Caki2 (cell line): Measurements from ENCODE around the gene RCN2. TPM values are rescaled to one million over a fixed set of nuclear protein-coding genes. Genes with fewer than 3 reads are reported as not detected.
"Not testable (repeated sequence)": the region's sequence is repeated elsewhere in the genome, so short reads cannot be mapped to it uniquely, and the experiment has no call there.

Experiments
- DNase-seq: peaks from one replicate; pipeline ENCODE4 v3.0.0-alpha.2; 2015; ENCODE audit warnings: low read depth
- in situ Hi-C: cut with HindIII; loops from 2 replicates; pipeline ENCODE4 v1.10.0; 2016; ENCODE audit warnings: low sequenced_read_pairs, low pct_unique_long_range_greater_than_20kb, mixed read lengths
- total RNA-seq: library from RNA; depleted of rRNA; stranded (reverse); fragments of >200 nt; shearing (Covaris generic); gene quantifications from 2 replicates; pipeline ENCODE4 v1.2.3, GENCODE V29; 2014; ENCODE audit warnings: low replicate concordance; rRNA removed

RCN2 gene
- 76.2 and 121 TPM in 2 replicates for total RNA-seq

DNA sequence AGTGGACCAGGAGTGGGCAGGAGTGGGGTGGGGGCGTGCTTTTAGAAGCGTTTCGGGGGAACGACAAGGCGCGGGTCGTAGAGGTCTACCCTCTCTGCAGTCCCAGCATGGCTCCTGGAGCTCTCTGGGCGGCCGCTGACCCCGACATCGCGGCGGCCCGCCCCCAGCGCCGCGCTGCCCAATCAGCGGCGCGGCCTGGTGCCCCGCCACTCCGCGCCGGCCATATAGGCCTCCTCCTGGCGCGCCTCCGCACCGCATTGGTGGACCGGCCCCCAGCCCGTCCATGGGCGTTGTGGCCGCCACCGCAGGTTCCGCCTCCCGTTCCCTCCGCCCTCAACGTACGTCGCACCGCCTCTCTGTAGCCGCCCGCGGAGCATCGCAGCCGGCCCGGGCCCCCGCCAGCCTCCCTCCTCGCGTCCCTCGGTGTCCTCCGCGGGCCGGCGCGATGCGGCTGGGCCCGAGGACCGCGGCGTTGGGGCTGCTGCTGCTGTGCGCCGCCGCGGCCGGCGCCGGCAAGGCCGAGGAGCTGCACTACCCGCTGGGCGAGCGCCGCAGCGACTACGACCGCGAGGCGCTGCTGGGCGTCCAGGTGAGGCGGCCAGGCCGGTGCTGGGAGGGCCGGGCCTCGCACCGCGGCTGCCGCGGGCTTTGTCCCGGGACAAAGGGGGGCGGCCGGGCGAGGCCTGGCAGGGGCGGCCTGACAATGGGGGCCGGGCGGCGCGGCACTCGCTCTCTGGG lies at the start of gene RCN2:
Gene RCN2, plus strand, starts transcription at position 353 of the 738 bp plus-strand sequence. Its CDS starts 93 bp downstream, at position 446.
- in situ Hi-C loops: no loop called here
- peak; percentile 92 for DNase-seq

GRCh38 chr15:76885212-76885611 lies 46.3 kb upstream of the RCN2 start:
- no peak for DNase-seq
- in situ Hi-C loops: no loop called here

DNA sequence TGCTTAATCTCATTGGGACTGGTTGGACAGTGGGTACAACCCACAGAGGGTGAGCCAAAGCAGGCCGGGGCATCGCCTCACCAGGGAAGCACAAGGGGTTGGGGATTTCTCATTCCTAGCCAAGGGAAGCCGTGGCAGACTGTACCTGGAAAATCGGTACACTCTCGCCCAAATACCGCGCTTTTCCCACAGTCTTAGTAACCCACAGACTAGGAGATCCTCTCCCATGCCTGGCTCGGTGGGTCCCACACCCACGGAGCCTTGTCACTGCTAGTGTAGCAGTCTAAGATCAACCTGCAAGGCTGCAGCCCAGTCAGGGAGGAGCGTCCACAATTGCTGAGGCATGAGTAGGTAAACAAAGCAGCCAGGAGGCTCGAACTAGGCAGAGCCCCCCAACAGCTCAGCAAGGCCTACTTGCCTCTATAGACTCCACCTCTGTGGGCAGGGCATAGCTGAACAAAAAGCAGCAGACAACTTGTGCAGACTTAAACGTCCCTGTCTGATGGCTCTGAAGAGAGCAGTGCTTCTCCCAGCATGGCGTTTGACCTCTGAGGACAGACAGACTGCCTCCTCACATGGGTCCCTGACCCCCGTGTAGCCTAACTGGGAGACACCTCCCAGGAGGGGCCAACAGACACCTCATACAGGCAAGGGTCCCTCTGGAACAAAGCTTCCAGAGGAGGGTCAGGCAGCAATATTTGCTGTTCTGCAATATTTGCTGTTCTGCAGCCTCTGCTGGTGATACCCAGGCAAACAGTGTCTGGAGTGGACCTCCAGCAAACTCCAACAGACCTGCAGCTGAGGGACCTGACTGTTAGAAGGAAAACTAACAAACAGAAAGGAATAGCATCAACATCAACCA lies 44.0 kb upstream of the RCN2 start:
- DNase-seq, in situ Hi-C loops: not testable (repeated sequence)

- in situ Hi-C loops, DNase-seq: not testable (repeated sequence)
These were observed 38.7 kb upstream of the RCN2 start for GRCh38 chr15:76892836-76893235.

- in situ Hi-C loops: no loop called here
These were observed 37.4 kb upstream of the RCN2 start for GRCh38 chr15:76894174-76894573.

GRCh38 chr15:76898102-76898501 lies 33.4 kb upstream of the RCN2 start:
- no peak for DNase-seq
- in situ Hi-C loops: no loop called here

More at GRCh38 chr15:76894174-76894573, 37.4 kb upstream of the RCN2 start:
- DNase-seq: no peak

GRCh38 chr15:76899176-76899930 lies 32.2 kb upstream of the RCN2 start:
- in situ Hi-C loops, DNase-seq: not testable (repeated sequence)

DNA sequence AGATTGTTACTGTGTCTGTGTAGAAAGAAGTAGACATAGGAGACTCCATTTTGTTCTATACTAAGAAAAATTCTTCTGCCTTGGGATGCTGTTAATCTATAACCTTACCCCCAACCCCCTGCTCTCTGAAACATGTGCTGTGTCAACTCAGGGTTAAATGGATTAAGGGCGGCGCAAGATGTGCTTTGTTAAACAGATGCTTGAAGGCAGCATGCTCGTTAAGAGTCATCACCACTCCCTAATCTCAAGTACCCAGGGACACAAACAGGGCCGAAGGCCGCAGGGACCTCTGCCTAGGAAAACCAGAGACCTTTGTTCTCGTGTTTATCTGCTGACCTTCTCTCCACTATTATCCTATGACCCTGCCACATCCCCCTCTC lies 31.6 kb upstream of the RCN2 start:
- DNase-seq, in situ Hi-C loops: not testable (repeated sequence)

GRCh38 chr15:76901965-76902364 lies 29.6 kb upstream of the RCN2 start:
- in situ Hi-C loops: no loop called here
- DNase-seq: no peak

- DNase-seq: no peak
- in situ Hi-C loops: no loop called here
These were observed 28.3 kb upstream of the RCN2 start for GRCh38 chr15:76903251-76903681.

DNA sequence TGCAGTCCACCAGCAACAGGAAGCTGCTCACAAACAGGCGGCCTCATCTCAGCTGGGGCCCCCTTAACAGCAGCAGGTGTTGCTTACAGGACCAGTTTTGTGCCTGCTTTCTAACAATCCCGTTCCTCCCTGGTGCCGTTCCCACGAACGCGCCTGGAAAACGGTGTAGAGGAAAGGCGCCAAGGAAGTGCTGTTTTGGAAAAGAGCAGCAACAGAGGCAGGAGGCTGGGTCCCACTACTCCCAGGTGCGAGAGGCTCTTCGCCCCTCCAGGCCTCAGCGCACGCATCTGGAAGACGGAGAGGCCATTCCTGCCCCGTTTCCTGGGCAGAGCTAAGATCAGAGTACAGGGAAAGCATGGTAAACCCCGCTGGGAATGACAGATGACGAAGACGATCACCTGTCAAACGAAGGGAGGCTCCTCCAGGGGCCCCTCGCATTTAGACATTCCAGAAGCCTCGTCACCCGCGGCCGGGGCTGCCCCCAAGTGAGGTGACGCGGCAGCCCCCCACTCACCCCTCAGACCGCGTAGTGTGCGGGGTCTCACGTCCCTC lies 27.0 kb upstream of the RCN2 start:
- DNase-seq: peak; percentile 33

GRCh38 chr15:76905013-76905839 lies 26.3 kb upstream of the RCN2 start, which contains the start of gene SCAPER:
Gene SCAPER (minus strand): TSS chr15:76905340. CDS start chr15:76883817, 21,523 bp downstream.
- in situ Hi-C loops: no loop called here
- DNase-seq: peak; percentile 79

More for the DNA sequence above, 27.0 kb upstream of the RCN2 start:
- in situ Hi-C loops: no loop called here

- DNase-seq: no peak
- in situ Hi-C loops: no loop called here
These were observed 25.7 kb upstream of the RCN2 start for GRCh38 chr15:76905855-76906254.

DNA sequence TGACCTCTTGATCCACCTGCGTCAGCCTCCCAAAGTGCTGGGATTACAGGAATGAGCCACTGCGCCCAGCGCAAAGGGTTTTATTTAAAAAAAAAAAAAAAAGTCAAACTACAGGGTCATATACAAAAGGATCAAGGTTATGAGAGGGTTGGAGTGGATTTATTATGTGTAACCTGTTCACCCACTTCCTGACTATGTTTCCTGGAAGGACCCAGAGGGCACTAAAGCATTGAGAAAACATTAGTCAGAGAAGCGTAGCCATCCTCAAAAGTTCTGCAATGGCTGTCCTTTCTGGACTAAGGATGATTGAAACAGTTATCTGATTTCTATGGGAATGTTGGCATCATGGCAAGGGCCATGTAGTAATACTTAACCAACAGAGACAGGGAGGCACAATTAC lies 19.1 kb upstream of the RCN2 start:
- no peak for DNase-seq
- in situ Hi-C loops: no loop called here

- in situ Hi-C loops: no loop called here
These were observed 17.8 kb upstream of the RCN2 start for GRCh38 chr15:76913737-76914136.

GRCh38 chr15:76916369-76916768 lies 15.2 kb upstream of the RCN2 start:
- no peak for DNase-seq
- in situ Hi-C loops: no loop called here

More at GRCh38 chr15:76913737-76914136, 17.8 kb upstream of the RCN2 start:
- no peak for DNase-seq

DNA sequence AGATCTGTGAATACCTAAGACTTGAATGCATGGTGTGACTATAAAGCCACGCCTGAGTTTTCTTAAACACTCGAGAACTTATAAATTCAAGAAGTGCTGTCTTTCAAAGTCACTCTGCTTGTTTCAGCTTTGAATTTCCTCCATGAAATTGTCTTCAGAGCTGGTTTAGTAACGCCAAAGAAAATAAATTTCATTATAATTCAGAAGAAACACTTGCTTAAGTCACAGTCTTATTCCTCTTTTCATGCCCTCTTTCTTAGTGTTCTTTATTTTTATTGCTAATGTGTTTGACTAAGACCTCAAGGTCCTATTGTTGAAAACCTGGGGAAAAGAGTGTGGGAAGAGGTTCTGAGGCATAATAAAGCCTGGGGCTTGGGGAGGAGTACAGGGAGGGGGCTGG lies 3.3 kb upstream of the RCN2 start:
- in situ Hi-C loops: no loop called here
- no peak for DNase-seq
